ENCODE data around the gene FBXO48.
A peak's percentile ranks its signal among the peaks of the same experiment; 100 is the strongest.
"Not testable (repeated sequence)": the region's sequence is repeated elsewhere in the genome, so short reads cannot be mapped to it uniquely, and the experiment has no call there.

FBXO48 gene

GRCh38 chr2:68472796-68473414 is 5.8 kb upstream of the FBXO48 start:
- DNase-seq (ENCODE audit: low spot score), result no peak

GRCh38 chr2:68471385-68471784 is 4.3 kb upstream of the FBXO48 start:
- no peak for DNase-seq (ENCODE audit: low spot score)

DNA sequence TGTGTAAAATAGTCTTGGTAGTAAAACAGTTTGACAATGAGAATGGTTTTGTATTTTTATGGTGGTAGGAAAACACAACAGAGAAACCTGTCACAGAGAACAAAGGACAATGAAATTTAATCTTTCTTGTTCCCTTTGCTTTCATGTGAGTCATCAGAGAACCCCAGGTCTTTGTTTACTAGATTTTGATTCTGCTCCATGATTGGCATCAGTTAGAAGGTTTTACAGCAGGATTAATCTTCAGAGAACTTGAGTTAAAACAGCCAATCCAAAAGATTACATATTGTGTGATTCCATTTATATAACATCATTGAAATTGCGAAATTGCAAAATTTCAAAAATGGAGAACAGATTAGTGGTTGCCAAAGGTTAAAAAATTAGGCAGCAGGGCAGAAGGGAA is 2.8 kb upstream of the FBXO48 start:
- no peak for DNase-seq (ENCODE audit: low spot score)

- DNase-seq (ENCODE audit: low spot score), result no peak
These were observed 1.7 kb upstream of the FBXO48 start for GRCh38 chr2:68468801-68469200.

DNA sequence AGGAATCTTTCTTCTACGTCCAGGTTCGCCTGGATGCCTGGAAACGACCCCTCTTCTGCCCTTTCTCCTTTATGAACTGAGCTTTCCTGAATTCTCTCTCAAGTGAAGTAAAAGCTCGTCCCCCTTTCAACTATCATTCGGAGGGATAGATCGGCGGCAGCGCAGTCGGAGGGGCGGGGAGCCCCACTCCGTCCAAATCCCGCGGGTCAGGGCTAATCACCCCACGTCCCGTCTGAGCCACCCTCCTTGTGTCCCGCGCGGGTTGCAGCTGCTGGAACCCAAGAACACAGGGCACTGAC is 367 bp downstream of the FBXO48 start:
- no peak for DNase-seq (ENCODE audit: low spot score)

DNA sequence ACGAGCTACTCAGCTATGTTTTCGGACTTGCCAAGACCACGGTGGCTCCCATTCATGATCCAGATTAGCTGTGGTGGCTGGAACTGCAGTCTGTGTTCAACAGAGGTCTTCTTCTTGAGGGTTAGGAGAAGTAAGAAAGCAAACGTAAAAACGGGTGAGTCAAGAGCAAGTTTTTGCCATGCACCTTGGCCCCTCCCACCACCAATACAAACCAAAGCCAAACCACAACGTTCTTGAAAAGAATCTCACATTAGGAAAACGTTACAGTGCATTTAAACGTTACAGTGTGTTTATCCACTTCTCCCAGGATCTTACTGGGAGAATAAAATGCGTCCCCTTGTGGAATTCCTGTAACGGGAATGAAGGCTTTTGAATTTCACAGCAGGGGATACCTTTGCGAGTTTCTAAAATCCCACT is 725 bp downstream of the FBXO48 start:
- DNase-seq (ENCODE audit: low spot score), result peak; percentile 47

- DNase-seq (ENCODE audit: low spot score), result no peak
These were observed 1.8 kb downstream of the FBXO48 start for GRCh38 chr2:68465081-68465916.

DNA sequence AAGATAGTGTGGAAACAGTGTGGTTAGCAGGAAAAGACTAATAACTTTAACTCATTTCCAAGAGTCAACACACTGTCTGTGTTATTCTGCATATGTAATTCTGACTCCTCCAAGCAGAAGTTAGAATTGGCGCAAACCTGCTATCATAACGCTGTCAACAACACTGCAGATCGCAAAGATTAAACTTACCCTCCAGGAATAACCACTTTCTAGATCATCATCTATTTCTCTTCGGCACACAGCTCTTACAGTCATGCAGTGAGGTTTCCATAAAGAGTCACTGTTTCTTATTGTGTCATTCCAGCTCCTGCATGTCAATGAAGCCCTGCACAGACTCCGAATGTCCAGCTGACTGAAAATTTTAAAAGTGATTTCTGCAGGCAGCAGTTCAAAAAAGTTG is 2.4 kb downstream of the FBXO48 start:
- no peak for DNase-seq (ENCODE audit: low spot score)

- DNase-seq (ENCODE audit: low spot score), result peak; percentile 68
These were observed 3.7 kb downstream of the FBXO48 start for GRCh38 chr2:68463287-68463877.

GRCh38 chr2:68458981-68459380 is 8.1 kb downstream of the FBXO48 start:
- no peak for DNase-seq (ENCODE audit: low spot score)

GRCh38 chr2:68456198-68456597 is 10.9 kb downstream of the FBXO48 start:
- no peak for DNase-seq (ENCODE audit: low spot score)

DNA sequence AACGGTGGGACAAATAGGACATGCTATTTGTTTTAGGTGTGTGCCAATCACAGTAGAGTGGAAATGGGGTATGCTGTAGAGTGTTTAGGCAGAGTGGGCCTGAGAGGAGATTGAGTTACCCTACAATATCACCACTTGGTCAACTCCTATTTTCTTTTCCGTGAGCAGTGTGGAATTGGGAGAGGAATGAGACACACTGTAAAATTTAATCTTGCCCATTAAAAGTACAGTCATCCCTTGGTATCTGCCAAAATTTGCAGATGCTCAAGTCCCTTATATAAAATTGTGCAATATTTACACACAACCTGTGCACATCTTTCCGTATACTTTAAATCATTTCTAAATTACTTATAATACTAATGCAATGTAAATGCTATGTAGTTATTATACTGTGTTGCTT is 12.4 kb downstream of the FBXO48 start:
- DNase-seq (ENCODE audit: low spot score), result no peak

DNA sequence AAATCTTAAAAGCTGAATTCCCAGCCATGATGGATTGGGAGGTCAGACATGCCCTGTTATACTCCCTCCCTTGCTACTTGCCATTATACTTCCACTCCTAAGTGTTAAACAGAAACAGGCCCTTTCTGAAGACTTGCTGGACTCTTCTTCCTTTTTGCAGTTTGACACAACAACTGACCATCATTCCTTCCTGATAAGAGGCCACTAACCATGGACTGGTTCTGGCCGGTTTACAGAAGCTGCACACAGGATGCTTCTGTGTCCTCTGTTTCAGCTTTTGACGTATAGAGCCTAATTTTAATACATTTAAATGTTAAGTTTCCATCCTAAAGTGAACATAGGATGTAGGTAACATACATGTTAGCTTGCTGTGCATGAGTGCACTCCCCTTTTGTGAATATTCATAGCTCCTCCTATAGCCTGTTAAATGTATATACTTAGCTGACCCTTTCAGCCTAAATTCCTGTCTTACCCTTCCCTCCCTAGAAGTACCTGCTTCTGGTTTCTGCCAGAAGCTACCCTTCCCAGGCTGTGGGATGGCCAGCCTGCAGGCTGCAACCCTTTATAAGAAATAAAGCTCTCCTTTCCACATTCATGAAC is 13.2 kb downstream of the FBXO48 start:
- no peak for DNase-seq (ENCODE audit: low spot score)

DNA sequence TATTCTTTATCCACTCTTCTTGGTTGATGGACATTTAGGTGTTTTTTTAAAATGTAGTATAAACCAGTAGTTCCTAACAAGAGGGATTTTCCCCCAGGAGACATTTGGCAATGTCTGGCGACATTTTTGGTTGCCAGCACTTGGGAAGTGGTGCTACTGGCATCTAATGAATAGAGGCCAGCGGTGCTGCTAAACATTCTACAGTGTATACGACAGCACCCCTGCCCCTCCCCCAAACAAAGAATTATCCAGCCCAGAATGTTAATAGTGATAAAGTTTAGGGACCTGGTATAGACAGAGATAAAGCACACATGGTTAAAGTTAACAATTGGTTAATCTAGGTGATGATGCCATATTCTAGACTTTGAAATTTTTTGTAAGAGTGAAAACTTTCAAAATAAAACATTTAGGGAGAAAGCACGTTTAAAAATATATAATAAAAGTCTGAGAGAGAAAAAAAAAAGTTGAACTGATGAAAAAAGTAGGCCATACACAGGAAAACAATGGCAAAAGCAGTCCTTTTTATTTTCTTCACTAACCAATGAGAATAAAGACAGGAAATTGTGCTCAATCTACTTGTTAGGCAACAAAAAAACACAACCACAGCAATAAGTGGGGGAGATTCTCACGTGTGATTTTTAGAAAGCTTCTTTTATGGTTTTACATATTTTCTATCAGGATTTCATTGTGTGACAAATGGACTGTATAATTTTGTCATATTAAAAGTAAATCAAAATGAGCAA is 14.8 kb downstream of the FBXO48 start:
- no peak for DNase-seq (ENCODE audit: low spot score)

DNA sequence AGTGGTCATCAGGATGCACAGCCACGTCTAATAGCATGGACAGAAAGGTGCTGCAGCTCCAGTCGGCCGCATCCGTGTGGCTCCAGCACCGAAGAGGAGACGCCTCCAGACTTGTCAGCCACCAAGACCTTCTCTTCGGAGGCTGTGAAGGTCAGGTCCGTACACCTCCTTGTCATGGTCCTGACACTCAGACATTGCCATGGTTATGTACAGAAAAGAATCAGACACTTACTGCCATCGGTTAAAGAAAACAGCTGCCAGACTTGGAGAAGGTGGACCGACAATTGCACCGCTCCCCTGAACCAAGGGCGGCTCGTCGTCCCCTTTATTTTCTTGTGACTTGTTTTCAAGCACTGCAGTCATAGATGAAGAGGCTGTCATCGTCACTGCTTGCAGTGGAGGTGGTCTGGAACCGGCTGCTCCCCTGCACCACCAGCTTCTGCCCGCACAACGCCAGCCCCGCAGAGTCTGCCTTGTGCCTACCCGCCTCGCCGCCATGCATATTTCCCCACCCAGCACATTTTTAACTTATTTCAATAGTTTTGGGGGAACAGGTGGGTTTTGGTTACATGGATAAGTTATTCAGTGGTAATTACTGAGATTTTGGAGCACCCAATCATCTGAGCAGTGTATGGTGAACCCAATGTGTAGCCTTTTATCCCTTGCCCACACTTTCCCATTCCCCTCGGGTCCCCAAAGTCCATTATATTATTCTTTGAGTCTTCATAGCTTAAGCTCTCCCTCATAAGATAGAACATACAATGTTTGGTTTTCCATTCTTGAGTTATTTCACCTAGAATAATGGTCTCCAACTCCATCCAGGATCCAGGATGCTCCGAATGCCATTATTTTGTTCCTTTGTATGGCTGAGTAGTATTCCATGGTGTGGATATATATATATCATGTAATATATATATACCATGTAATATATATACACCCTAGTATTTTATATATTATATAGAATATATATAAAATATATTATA is 18.1 kb downstream of the FBXO48 start:
- DNase-seq (ENCODE audit: low spot score), result no peak

DNA sequence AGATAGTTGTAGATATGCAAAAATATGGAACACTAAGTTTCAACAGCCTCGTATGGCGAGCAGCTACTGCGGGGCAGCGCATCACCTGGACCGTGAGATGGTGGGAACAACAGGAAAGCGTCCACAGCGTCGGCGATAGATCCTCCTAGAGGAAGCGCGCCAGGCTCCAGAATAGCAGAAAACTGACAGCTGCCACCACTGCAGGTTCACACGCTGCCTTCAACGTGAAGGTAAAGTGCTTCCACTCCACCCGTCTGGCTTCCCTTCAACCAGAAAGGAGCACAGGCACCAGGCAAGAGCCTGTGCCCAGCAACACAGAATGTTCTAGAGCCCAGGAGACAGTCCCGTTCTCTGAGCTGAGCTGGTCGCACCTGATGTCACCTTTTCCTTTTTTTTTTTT is 20.0 kb downstream of the FBXO48 start:
- no peak for DNase-seq (ENCODE audit: low spot score)

GRCh38 chr2:68446425-68446824 is 20.7 kb downstream of the FBXO48 start:
- not testable (repeated sequence) for DNase-seq (ENCODE audit: low spot score)

- no peak for DNase-seq (ENCODE audit: low spot score)
These were observed 25.1 kb downstream of the FBXO48 start for GRCh38 chr2:68441994-68442322.

- DNase-seq (ENCODE audit: low spot score), result peak; percentile 93
These were observed 25.7 kb downstream of the FBXO48 start for GRCh38 chr2:68441179-68441993.

Data from cerebellar cortex (tissue), 1 donor.